ENCODE data around the gene SHANK1. TPM values are rescaled to one million over a fixed set of nuclear protein-coding genes. Genes with fewer than 3 reads are reported as not detected.
"Not testable (repeated sequence)": the region's sequence is repeated elsewhere in the genome, so short reads cannot be mapped to it uniquely, and the experiment has no call there.

Gene SHANK1
- total and polyA plus RNA-seq, 4 donors, result 0.06 to 0.28 (median 0.17) TPM; not detected in 1

GRCh38 chr19:50624949-50625600 lies 94.5 kb downstream of the SHANK1 start:
- no peak overlapping the region for H3K9ac ChIP-seq (ENCODE audit: low read depth in 1 of 2, low read length in 2 of 2)
- DNase-seq (ENCODE audit: low spot score), result no peak
- H3K4me3 ChIP-seq (ENCODE audit: low read depth in 1 of 3, low read length in 3 of 3), result no peak overlapping the region
- H3K9me3 ChIP-seq (ENCODE audit: control insufficient read depth in 4 of 4, low read length in 3 of 4), result no peaks in the 10 kb centered on the region
- no peak overlapping the region for H3K27ac ChIP-seq (ENCODE audit: low read depth in 1 of 2, low read length in 2 of 2)
- H3K4me1 ChIP-seq (ENCODE audit: control insufficient read depth in 4 of 4, insufficient read depth in 4 of 4, low read length in 3 of 4), result no peaks in the 10 kb centered on the region
- H3K27me3 ChIP-seq (ENCODE audit: control insufficient read depth in 4 of 4, insufficient read depth in 4 of 4, low read length in 3 of 4), result no peaks in the 10 kb centered on the region
- H3K36me3 ChIP-seq (ENCODE audit: control insufficient read depth in 4 of 4, insufficient read depth in 3 of 4, low read depth in 1 of 4, low read length in 3 of 4), result no peaks in the 10 kb centered on the region
- no peak for TF ChIP-seq FOXA1 (IDR thresholded peaks at IDR 0.05)
- no peak for TF ChIP-seq TAF1 (conservative IDR thresholded peaks at IDR 0.05)
- TF ChIP-seq RAD21 (IDR thresholded peaks at IDR 0.05), result no peak
- TF ChIP-seq SP1 (IDR thresholded peaks at IDR 0.05), result no peak
- no peak for TF ChIP-seq FOXA2 (IDR thresholded peaks at IDR 0.05)
- no peak for TF ChIP-seq RXRA (IDR thresholded peaks at IDR 0.05)
- no peak for TF ChIP-seq CTCF (IDR thresholded peaks at IDR 0.05; ENCODE audit: low read depth, low read length, missing input control)
- no peak for TF ChIP-seq GABPA (IDR thresholded peaks at IDR 0.05 in 1 of 2, conservative IDR thresholded peaks at IDR 0.05 in 1 of 2)
- WGBS, result 90% methylated on average over 44 of the region's 44 CpGs

- H3K36me3 ChIP-seq (ENCODE audit: control insufficient read depth in 4 of 4, insufficient read depth in 3 of 4, low read depth in 1 of 4, low read length in 3 of 4); H3K4me3 ChIP-seq (ENCODE audit: low read depth in 1 of 3, low read length in 3 of 3); H3K27me3 ChIP-seq (ENCODE audit: control insufficient read depth in 4 of 4, insufficient read depth in 4 of 4, low read length in 3 of 4); DNase-seq (ENCODE audit: low spot score); H3K9ac ChIP-seq (ENCODE audit: low read depth in 1 of 2, low read length in 2 of 2); H3K27ac ChIP-seq (ENCODE audit: low read depth in 1 of 2, low read length in 2 of 2); H3K9me3 ChIP-seq (ENCODE audit: control insufficient read depth in 4 of 4, low read length in 3 of 4); H3K4me1 ChIP-seq (ENCODE audit: control insufficient read depth in 4 of 4, insufficient read depth in 4 of 4, low read length in 3 of 4): not testable (repeated sequence)
- WGBS, result 79% methylated on average over 5 of the region's 5 CpGs
Observed at GRCh38 chr19:50620394-50620906, 99.2 kb downstream of the SHANK1 start.

- 74% methylated on average over 5 of the region's 5 CpGs for WGBS
- DNase-seq (ENCODE audit: low spot score), result not testable (repeated sequence)
Observed at GRCh38 chr19:50619184-50619583, 100.4 kb downstream of the SHANK1 start.

GRCh38 chr19:50618379-50618778 lies 101.2 kb downstream of the SHANK1 start:
- not testable (repeated sequence) for H3K27ac ChIP-seq (ENCODE audit: low read depth in 1 of 2, low read length in 2 of 2); H3K36me3 ChIP-seq (ENCODE audit: control insufficient read depth in 4 of 4, insufficient read depth in 3 of 4, low read depth in 1 of 4, low read length in 3 of 4); H3K4me3 ChIP-seq (ENCODE audit: low read depth in 1 of 3, low read length in 3 of 3); H3K9me3 ChIP-seq (ENCODE audit: control insufficient read depth in 4 of 4, low read length in 3 of 4); DNase-seq (ENCODE audit: low spot score); H3K9ac ChIP-seq (ENCODE audit: low read depth in 1 of 2, low read length in 2 of 2); H3K4me1 ChIP-seq (ENCODE audit: control insufficient read depth in 4 of 4, insufficient read depth in 4 of 4, low read length in 3 of 4); H3K27me3 ChIP-seq (ENCODE audit: control insufficient read depth in 4 of 4, insufficient read depth in 4 of 4, low read length in 3 of 4)
- 81% methylated on average over 4 of the region's 5 CpGs for WGBS

More at GRCh38 chr19:50619184-50619583, 100.4 kb downstream of the SHANK1 start:
- H3K4me3 ChIP-seq (ENCODE audit: low read depth in 1 of 3, low read length in 3 of 3); H3K9ac ChIP-seq (ENCODE audit: low read depth in 1 of 2, low read length in 2 of 2); H3K4me1 ChIP-seq (ENCODE audit: control insufficient read depth in 4 of 4, insufficient read depth in 4 of 4, low read length in 3 of 4); H3K27ac ChIP-seq (ENCODE audit: low read depth in 1 of 2, low read length in 2 of 2); H3K9me3 ChIP-seq (ENCODE audit: control insufficient read depth in 4 of 4, low read length in 3 of 4); H3K27me3 ChIP-seq (ENCODE audit: control insufficient read depth in 4 of 4, insufficient read depth in 4 of 4, low read length in 3 of 4); H3K36me3 ChIP-seq (ENCODE audit: control insufficient read depth in 4 of 4, insufficient read depth in 3 of 4, low read depth in 1 of 4, low read length in 3 of 4): not testable (repeated sequence)

- 80% methylated on average over 11 of the region's 11 CpGs for WGBS
- not testable (repeated sequence) for DNase-seq (ENCODE audit: low spot score)
Observed at GRCh38 chr19:50612504-50613404, 106.8 kb downstream of the SHANK1 start.

More at GRCh38 chr19:50612504-50613404, 106.8 kb downstream of the SHANK1 start:
- not testable (repeated sequence) for H3K9ac ChIP-seq (ENCODE audit: low read depth in 1 of 2, low read length in 2 of 2); H3K4me3 ChIP-seq (ENCODE audit: low read depth in 1 of 3, low read length in 3 of 3); H3K27ac ChIP-seq (ENCODE audit: low read depth in 1 of 2, low read length in 2 of 2); H3K36me3 ChIP-seq (ENCODE audit: control insufficient read depth in 4 of 4, insufficient read depth in 3 of 4, low read depth in 1 of 4, low read length in 3 of 4); H3K9me3 ChIP-seq (ENCODE audit: control insufficient read depth in 4 of 4, low read length in 3 of 4); H3K27me3 ChIP-seq (ENCODE audit: control insufficient read depth in 4 of 4, insufficient read depth in 4 of 4, low read length in 3 of 4); H3K4me1 ChIP-seq (ENCODE audit: control insufficient read depth in 4 of 4, insufficient read depth in 4 of 4, low read length in 3 of 4)

Data from liver (tissue), 9 donors.